Stimulated activated CD4-positive, alpha-beta T cell treated with anti-CD3 and anti-CD28 coated beads, Interleukin-12 subunit alpha, Interleukin-12 subunit beta, amount 100 ng/mL, for 24 hours (primary cell): Measurements from ENCODE around the gene ZNF273.
"Not testable (repeated sequence)": the region's sequence is repeated elsewhere in the genome, so short reads cannot be mapped to it uniquely, and the experiment has no call there.

Source experiments
- DNase-seq, 2 experiments: peaks; one replicate each; pipeline ENCODE4 v3.0.0-alpha.2; 2020; ENCODE audit warnings: low read depth in 2 of 2

Gene ZNF273

DNA sequence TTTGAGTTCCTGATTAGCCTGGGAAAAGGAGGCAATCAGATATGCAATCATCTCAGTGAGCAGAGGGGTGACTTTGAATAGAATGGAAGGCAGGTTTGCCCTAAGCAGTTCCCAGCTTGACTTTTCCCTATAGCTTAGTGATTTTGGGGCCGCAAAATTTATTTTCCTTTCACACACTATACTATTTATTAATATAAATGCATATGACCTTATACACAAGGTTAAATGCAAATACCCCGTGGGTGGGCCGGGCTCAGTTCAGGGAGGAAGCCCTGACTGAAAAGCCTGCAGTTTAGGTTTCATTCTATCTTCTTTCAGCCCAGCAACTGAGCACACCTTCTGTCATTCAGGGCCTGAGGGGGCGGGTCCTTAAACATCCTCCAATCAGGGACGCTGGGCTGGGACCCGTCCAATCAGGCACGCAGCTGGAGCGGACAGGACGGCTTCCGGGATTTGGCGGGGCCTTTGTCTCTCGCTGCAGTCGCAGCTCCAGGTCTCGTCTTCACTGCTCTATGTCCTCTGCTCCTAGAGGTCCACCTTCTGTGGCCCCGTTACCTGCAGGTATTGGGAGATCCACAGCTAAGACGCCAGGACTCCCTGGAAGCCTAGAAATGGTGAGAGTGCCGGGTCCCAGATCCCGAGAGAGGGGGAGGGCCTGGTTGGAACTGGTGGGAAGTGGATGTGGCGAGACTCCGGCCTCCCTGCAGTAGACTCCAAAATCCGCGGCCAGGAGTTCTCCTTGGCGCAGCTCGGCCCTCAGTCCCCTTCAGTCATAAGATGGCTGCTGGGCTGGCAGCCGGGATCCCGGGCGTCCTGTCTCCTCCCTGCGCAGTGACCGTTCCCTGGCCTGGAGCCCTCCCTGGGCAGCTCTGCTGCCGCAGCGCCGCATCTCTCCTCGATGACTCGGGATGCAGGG is at the start of gene ZNF273:
TSS of gene ZNF273 (plus strand) at position 468 of the 916 bp plus-strand sequence. CDS start at position 513, 45 bp downstream.
- DNase-seq: peak; percentile 78 to 90

DNA sequence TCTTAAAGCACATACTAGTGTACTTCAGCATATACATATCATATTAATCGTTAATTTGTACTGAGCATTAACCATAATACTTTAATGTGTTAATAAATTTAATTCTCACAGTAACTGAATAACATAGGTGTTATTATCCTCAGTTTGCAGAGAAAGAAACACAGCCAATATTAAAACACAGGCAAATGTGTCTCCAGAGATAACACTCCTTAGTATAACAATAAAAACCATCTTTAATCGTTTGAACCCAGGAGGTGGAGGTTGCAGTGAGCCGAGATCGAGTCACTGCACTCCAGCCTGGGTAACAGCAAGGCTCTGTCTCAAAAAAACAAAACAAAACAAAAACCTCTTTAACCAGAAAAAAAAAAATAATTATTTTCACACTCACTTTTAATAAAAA is 49.4 kb upstream of the ZNF273 start:
- no peak for DNase-seq

DNA sequence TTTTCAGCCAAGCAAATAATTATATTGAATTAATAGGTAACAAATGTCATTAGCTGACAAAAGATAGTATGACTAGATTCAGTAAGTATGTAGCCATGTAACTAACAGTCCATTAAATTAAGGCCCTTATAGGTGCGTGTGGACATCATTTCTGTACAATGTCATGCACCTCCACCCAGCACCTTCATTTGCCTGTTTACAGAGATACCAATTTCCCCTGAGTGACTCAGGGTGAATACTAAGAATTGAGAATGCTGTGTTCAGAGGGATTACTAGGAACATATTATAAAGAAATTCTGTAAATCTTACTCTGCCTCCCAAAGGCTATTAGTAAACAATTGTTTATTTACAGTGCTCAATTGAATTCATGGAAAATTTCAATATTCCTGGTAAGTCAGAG is 48.1 kb upstream of the ZNF273 start:
- DNase-seq: no peak

DNA sequence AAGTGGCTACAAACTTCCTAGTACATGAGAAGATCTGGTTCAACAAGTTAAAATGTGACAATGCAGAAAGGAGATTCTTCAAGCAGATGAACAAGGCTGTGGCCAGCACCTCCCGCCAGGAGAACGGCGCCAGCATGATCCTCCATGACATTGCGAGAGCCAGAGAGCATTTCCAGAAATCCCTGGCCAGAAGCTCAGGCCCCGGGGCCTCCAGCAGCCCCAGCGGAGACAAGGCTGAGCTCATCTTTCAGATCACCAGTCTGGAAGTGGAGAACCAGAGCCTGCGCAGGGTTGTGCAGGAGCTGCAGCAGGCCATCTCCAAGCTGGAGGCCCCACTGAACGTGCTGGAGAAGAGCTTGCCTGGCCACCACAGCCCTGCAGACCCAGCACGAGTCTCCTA is 40.1 kb upstream of the ZNF273 start:
- DNase-seq: no peak

DNA sequence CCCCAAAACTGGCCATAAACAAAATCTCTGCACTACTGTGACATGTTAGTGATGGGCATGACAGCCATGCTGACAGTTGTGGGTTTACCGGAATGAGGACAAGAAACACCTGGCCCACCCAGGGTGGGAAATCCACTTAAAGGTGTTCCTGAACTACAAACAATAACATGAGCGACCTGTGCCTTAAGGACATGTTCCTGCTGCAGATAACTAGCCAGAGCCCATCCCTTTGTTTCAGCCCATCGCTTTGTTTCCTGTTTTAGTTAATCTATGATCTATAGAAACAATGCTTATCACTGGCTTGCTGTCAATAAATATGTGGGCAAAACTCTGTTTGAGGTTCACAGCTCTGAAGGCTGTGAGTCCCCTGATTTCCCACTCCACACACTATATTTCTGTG is 39.5 kb upstream of the ZNF273 start:
- DNase-seq: not testable (repeated sequence)

DNA sequence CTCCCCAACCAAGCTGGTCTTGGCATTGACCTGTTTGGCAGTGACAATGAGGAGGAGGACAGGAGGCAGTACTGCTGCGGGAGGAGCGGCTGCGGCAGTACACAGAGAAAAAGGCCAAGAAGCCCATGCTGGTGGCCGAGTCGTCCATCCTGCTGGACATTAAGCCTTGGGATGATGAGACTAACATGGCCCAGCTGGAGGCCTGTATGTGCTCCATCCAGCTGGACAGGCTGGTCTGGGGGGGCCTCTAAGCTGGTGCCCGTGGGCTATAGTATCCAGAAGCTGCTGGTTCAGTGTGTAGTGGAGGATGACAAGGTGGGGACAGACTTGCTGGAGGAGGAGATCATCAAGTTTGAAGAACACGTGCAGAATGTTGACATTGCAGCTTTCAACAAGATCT is 39.1 kb upstream of the ZNF273 start:
- DNase-seq: no peak

DNA sequence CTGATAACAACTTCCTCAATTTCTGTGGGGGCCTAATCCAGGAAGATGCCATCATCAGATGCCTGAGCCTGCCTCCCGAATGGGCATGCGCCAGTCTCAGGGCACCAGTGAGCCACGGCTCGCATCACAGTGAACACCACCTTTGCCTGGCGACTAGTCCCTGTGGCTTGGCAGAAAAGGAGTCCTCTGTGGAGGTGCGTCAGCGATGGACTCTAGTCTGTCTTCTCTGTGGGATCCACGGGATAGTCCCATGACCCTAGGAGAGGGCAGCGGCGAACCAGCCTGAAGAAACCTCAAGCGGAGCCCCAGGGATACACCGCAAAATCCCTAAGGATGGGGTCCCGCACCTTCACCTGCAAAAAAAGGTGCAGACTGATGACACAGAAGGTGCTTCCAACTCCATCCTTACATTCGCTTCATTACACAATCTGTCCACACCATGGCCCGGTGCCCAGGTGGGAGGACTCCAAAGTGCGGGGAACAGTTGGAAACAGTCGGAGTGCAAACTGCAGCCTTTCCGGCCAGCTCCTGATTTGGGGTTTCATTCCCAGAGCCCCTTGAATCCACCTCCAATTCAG is 35.1 kb upstream of the ZNF273 start:
- DNase-seq: no peak

DNA sequence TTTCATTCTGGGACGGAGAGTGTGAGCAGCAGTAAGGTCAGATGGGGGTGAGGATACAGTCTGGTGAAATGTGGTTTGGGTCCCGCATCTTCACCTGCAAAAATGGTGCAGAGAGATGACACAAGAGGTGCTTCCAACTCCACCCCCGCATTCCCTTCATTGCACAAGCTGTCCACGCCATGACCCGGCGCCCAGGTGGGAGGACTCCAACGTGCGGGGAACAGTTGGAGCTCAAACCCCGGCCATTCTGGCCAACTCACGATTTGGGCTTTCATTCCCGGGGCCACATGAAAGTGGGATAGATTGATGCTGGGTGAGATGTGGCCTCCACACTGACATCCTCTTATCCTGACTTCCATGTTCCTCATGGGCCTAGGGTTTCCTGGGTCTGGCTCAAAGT is 34.6 kb upstream of the ZNF273 start:
- no peak for DNase-seq

DNA sequence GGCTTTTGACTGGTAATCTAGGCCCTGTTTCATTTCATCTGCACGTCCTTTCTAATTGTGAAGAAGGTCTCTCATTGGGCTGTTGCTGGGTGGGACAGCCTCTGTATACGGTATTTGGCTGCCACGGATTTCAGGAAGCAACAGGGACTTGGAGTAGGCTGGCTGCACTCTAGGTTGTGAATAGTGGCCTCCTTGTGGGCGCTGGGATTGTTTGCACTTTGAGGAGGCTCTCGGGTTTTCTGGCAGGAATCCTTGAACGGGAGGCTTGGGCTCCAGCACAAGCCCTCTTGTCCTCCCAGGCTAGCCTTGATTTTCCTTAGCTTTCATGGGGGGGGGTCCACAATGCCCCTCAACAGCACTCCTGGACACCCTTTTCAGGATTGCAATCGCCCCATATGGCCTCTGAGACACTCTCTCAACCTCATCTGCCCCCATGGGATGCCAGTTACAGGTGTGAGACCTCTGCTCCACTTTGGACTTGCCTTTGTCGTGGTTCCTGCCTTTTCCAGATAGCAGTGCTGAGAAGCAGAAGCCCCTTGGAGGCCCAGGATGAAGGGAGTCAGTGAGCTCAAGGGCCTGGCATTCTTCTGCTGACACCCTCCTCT is 33.9 kb upstream of the ZNF273 start:
- DNase-seq: no peak

DNA sequence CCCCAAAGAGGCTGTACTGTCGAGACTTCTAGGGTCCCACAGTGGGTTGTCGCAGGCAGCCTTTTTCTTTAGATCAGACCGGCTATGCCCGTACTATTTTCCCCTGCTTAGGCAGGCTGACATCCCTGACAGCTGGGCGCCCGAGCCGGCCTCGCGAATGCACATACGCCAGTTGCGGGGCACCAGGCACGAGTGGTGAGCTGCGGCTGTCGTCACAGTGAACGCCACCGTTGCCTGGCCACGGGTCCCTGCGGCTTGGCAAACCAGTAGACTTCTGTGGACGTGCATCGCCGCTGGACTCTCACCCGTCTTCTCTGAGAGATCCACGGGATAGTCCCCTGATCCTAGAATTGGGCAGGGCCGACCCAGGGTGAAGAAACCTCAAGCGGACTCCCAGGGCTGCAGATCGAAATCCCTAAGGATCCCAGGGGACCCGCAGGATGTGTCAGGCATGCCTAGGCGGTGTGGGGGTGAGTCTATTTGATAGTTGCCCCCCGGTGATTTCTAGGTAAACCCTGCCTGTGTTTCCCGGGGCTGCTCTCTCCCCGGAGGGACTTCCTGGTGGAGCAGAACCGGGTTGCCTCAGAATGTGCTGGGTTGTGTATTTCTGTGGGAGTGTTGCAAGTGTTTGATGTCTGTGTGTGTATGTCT is 33.0 kb upstream of the ZNF273 start:
- DNase-seq: no peak

DNA sequence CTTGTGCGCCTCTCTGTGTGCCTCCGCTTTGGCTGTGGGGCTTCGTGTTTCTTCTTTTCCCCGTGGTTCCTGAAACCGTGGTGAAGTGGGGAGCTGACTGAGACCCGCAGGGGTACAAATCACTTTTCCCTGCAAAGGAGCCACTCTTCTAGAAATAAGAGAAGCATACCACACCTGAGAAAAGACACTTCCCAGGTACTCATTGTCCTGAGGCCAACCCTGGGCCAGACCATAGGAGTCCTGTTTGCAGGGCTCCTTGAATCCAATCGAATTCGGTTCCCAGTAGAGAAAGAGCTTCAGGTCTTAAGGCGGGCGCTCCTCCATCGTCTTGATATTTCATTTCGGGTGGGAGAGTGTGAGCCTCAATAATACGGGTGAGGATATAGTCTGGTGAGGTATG is 32.4 kb upstream of the ZNF273 start:
- no peak for DNase-seq

DNA sequence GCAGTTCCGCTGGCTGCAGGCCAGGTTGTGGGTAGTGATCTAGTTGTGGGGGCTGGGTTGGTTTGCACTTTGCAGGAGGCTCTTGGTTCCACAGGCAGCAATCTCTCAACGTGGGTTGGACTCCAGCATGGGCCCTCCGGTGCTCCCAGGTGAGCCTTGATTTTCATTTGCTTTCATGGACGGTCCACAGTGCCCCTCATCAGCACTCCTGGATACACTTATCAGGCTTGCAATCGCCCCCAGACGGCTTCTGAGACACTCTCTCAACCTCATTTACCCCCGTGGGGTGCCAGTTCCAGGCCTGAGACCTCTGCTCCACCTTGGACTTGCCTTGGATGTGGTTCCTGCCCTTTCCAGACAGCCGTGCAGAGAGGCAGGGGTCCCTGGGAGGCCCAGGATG is 31.3 kb upstream of the ZNF273 start:
- no peak for DNase-seq

DNA sequence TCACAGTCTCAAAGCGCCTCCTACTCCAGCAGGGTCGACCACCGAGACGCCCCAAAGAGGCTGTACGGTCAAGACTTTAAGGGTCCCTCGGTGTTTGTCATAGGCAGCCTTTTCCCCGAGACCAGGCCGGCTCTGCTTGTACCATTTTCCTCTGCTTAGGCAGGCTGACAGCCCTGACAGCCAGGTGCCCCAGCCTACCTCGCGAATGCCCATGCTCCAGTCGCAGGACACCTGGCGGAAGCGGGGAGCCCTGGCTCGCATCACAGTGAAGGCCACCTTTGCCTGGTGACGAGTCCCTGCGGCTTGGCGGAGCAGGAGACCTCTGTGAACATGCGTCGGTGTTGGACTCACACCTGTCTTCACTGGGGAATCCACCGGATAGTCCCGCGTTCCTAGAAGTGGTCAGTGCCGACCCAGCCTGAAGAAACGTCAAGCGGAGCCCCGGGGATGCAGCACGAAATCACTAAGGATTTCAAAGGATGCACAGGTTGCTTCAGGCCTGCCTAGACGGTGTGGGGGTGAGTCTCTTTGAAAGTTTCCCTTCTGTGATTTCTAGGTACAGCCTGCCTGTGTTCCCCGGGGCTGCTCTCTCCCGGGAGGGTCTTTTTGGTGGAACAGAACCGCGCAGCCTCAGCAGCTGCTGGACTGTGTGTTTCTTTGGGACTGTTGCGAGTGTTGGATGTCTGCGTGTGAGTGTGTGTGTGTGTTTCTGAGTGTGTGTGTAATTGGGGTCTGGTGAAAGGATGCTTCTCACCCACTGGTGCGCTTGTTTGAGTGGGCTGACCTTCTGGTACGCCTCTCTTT is 30.5 kb upstream of the ZNF273 start:
- DNase-seq: no peak

DNA sequence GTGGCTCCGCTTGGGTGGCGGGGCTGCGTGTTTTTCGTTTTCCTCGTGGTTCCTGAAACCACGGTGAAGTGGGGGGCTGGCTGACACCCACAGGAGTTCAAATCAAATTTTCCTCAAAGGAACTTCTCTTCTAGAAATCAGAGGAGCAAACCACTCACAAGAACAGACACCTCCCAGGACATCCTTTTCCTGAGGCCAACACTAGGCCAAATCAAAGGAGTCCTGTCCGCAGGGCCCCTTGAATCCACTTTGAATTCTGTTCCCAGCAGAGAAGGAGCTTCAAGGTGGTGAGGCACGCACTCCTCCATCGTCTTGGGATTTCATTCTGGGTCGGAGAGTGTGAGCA is 29.9 kb upstream of the ZNF273 start:
- no peak for DNase-seq

DNA sequence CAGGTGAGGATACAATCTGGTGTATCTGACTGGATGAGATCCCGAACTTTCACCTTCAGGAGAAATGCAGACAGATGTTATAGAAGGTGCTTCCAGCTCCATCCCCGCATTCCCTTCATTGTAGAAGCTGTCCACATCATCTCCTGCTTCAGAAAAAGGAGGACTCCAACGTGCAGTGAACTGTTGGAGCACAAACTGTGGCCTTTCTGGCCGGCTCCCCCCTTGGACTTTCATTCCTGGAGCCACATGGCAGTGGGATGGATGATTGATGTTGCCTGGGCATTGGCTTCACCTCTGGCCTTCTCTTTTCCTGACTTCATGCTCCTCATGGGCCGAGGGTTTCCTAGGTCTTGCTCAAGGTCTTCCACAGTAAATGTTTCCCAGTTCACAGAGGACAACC is 29.6 kb upstream of the ZNF273 start:
- DNase-seq: no peak

DNA sequence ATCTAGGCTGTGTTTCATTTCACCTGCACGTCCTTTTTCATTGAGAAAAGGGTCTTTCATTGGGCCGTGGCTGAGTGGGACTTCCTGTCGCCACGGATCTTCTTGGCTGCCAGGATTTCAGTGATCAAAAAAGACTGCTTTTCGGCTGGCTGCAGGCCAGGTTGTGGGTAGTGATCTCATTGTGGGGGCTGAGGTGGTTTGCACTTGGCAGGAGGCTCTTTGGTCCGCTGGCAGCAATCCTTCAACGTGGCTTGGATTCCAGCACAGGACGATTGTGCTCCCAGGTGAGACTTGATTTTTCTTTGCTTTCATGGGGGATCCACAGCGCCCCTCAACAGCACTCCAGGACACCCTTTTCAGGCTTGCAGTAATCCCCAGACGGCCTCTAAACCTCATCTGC is 29.0 kb upstream of the ZNF273 start:
- DNase-seq: no peak

DNA sequence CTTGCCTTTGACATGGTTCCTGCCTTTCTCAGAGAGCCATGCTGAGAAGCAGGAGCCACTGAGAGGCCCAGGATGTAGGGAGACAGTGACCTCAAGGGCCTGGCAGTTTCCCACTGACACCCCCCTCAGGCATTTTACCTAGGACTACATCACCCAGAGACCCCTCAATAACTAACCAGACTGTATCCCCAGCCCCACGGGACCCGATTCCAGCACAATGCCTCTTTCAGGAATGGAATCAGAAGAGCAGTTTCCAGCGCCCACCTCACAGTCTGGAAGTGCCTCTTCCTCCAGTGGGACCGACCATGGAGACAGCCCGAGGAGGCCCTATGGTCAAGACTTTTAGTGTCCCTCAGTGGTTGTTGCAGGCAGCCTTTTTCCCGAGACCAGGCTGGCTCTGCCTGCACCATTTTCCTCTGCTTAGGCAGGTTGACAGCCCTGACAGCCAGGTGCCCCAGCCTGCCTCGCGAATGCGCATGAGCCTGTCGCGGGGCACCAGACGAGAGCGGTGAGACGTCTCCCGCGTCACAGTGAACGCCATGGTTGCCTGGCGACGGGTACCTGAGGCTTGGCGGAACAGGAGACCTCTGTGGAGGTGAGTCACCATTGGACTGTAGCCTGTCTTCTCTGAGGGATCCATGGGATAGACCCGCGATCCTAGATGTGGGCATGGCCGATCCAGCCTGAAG is 28.4 kb upstream of the ZNF273 start:
- DNase-seq: no peak

DNA sequence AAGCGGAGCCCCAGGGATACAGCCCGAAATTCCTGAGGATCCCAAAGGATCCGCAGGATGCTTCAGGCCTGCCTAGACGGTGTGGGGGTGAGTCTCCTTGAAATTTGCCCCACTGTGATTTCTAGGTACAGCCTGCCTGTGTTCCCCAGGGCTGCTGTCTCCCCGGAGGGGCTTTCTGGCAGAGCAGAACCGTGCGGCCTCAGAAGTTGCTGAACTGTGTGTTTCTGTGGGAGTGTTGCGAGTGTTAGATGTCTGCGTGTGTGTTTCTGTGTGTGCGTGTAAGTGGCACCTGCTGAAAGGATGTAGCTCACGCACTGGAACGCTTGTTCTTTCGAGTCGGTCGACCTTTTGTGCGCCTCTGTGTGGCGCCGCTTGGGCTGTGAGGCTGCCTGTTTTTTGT is 27.8 kb upstream of the ZNF273 start:
- no peak for DNase-seq

DNA sequence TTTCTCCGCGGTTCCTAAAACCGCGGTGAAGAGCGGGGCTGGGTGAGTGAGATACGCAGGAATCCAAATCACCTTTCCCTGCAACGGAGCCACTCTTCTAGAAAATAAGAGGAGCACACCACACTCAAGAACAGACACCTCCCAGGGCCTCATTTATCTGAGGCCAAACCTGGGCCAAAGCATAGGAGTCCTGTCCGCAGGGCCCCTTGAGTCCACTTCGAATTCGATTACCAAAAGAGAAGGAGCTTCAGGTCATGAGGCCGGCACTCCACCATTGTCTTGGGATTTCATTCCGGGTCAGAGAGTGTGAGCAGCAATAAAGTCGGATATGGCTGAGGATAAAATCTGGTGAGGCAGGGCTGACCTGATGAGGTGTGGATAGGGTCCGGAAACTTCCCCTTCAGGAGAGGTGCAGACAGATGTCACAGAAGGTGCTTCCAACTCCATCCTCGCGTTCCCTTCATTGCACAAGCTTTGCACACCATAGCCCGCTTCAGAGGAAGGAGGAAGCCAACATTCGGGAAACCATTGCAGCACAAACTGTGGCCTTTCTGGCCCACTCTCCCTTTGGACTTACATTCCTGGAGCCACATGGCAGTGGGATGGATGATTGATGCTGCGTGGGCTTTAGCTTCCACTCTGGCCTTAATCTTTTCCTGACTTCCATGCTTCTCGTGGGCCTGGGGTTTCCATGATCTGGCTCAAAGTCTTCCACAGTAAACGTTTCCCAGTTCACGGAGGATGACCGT is 27.2 kb upstream of the ZNF273 start:
- DNase-seq: no peak
